NCI-H1105 treated with DMSO at 0.1 percent for 48 hours (cell line): ENCODE results near the gene PDE9A.
"Not testable (repeated sequence)": the region's sequence is repeated elsewhere in the genome, so short reads cannot be mapped to it uniquely, and the experiment has no call there.

Source experiments
- DNase-seq: peaks from one replicate; lab custom pipeline; 2025; lab: John Stamatoyannopoulos, UW

Gene PDE9A

GRCh38 chr21:42708107-42708506 lies 54.7 kb downstream of the PDE9A start:
- DNase-seq: no peak

DNA sequence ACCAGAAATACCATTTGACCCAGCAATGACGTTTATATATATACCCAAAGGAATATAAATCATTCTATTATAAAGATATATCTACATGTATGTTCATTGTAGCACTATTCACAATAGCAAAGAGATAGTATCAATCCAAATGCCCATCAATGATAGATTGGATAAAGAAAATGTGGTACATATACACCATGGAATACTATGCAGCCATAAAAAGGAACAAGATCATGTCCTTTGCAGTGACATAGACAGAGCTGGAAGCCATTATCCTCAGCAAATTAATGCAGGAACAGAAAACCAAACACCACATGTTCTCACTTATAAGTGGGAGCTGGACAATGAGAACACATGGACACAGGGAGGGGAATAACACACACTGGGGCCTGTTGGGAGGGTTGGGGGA lies 55.5 kb downstream of the PDE9A start:
- not testable (repeated sequence) for DNase-seq

DNA sequence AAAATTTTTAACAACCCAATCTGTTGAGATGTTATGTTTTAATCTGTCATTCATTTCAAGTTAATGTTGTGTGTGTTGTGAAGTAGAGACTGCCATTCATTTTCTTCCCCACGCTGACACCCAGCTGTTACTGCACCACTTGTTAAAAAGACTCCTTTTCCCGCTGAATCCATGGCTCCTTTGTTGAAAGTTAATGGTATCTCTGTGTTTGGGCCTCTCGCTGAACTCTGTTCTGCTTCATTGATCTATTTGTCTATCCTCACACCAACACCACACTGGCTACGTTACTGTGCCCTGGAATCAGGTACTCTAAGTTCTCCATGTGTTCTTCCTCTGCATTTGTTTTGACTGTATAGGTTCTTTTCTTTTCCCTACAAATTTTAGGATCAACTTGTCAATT lies 58.2 kb downstream of the PDE9A start:
- DNase-seq: no peak

DNA sequence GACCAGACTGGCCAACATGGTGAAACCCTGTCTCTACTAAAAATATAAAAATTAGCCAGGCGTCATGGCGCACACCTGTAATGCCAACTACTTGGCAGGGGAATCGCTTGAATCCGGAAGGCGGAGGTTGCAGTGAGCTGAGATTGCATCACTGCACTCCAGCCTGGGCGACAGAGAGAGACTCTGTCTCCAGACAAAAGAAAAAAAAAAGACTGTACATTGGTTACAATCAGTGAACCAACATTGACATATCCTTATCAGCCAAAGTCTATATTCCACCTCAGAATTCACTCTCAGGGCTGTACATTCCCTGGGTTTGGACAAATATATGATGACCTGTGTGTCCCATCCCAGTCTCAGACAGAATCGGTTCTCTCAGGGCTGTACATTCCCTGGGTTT lies 62.0 kb downstream of the PDE9A start:
- not testable (repeated sequence) for DNase-seq

GRCh38 chr21:42716074-42716473 lies 62.7 kb downstream of the PDE9A start:
- DNase-seq: no peak

DNA sequence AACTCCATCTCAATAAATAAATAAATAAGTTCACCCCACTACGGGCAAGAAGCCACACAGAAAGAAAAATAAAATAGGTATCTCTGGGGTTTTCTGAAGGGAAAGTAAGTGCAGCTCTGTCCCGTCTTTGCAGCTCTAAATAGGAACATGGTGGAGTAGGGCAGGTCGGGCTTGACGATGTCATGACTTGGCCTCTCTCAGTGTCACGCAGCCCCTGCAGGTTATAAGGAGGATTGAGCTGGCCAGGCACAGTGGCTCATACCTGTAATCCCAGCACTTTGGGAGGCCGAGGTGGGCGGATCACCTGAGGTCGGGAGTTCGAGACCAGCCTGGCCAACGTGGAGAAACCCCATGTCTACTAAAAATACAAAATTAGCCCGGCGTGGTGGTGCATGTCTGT lies 67.1 kb downstream of the PDE9A start:
- DNase-seq: not testable (repeated sequence)

DNA sequence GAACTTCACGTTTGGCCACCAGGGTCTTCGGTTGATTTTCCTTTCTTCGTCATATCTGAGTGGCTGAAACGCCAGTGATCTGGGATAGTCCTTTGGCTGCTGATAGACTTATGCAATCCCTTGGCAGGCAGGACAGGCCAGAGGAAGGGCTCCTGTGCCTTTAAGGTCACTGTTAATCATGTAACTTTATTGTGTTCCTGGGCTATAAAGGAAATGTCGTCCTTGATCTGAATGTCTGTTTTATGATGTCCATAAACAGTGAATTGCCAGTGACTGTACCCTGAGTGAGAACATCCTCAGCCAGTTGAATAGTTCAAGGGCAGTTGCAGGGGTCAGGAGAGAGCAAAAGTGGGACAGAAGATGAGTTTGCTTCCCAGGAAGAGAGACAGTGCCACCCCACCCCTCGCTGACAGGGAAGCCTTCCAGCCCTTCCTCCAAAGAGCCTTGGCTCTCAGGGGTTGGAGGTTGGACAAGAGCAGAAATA lies 68.0 kb downstream of the PDE9A start:
- no peak for DNase-seq

DNA sequence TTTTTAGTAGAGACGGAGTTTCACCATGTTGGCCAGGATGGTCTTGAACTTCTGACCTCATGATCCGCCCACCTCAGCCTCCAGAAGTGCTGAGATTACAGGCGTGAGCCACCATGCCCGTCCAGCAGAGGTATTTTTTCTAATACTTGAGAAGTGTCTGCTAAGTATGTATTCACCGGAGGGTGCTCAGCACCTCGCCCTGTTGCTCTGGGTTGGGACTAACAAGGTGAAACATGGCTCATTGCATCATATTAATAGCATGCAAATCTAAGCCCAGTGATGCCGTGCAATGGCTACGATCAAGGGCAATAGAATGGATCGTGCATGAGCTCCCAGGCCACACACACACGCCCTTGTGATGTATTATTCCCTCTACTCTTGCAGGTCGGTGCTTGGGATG lies 68.7 kb downstream of the PDE9A start:
- no peak for DNase-seq

GRCh38 chr21:42722808-42723473 lies 69.5 kb downstream of the PDE9A start:
- DNase-seq: no peak

- DNase-seq: no peak
These were observed 71.0 kb downstream of the PDE9A start for GRCh38 chr21:42724226-42724920.

GRCh38 chr21:42725416-42725930 lies 72.1 kb downstream of the PDE9A start:
- DNase-seq: no peak

GRCh38 chr21:42731264-42732032 lies 78.0 kb downstream of the PDE9A start:
- DNase-seq: no peak

DNA sequence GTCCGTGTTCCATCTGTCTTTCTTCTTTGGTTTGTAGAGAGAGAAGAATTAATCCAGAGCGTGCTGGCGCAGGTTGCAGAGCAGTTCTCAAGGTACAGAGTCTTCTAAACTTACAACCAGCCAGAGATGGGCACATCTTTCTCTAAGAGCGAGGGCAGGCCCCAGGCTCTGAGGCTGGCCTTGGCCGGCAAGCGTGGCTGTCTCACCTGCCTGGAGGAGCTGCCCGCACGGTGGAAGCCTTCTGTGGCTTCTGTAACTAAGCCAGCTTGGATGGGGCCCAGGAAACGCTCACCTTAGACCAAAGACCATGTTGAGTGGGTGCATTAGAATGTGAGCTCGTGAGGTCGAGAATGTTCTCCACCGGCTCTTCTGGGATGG lies 78.6 kb downstream of the PDE9A start:
- no peak for DNase-seq

DNA sequence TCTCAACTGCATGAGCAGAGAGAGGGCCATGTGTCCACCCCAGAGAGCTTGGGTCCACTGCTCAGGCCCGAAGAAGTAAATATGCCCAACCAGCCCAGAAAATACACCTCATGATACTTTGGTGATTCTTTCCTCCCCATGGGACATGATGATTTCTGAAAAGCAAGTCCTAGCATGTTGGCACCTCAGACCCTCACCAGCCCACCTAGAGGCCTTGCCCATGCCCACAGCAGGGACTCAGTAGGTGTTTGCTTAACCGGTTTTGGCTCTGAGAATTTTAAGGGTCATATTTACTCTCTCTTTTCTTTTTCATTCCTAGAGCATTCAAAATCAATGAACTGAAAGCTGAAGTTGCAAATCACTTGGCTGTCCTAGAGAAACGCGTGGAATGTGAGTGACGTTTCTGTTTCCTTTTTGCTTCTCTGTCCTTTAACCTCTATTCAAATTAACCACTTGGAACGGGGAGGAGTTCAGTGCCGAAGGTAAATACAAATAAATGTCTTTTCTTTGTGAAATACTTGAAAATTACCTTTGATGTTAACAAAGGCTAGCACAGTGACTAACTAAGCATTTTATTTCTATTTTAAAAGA lies 79.7 kb downstream of the PDE9A start:
- DNase-seq: no peak

- DNase-seq: no peak
These were observed 80.5 kb downstream of the PDE9A start for GRCh38 chr21:42733874-42734273.

DNA sequence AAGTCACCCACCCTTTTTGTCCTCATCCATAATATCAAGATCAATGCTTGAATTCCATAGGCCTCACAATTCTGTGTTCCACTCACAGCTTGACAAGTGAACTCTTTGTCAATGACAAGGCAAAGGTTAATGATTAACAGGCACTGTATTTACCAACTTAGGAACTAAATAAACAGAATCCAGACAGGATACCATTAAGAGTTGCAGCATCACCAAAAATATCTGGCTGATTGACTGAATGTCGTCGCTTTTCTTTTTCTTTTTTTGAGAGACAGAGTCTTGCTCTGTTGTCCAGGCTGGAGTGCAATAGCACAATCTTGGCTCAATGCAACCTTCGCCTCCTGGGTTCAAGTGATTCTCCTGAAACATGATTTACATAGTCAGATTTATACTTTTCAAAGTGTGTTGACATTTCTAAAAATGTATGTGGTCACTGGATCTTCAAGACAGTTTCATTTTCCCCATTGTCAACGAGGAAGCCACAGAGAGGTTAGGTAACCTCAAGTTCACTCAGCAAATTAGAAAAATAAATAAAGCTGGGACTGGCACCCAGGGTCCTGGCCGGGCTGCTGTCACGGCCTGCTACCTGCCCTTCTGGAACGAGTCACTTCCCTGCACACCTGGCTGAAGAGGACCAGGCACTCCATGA lies 81.0 kb downstream of the PDE9A start:
- DNase-seq: no peak

DNA sequence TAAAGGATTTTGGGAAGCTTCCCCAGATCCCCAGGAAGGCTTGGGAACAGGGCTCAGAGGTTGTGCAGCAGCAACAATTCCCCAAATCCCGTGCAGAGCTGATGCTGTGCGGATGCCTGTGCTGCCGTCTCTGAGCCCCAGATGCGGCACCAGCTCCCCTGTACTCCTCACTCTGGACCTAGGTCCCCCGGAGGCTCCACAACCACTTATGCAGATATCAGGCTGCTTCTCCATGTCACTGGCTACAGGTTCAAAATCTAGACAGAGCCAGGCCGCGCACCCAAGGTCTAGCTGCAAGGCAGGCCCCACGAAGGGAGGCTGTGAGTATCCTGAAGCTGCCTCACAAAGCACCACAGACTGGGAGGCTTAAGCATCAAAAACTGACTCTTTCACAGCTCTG lies 81.6 kb downstream of the PDE9A start:
- DNase-seq: no peak

DNA sequence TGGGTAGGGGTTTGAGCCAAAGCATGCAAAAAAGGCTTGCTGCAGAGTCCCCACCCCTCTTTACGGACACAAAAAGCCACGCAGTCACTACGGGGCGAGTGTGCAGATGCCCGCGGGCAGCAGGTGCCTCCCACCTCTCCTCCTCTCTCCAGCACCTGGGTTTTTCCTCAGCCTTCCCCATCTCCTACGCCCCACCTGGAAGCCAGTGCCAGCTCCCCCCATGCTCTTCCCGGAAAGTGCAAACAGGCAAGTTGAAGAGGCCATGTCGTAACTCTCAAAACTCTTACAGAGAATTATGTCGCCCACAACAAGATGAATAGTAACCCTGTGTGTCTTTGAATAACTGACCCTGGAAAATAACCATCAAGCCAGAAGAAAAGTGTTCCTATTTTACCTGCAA lies 82.5 kb downstream of the PDE9A start:
- no peak for DNase-seq

DNA sequence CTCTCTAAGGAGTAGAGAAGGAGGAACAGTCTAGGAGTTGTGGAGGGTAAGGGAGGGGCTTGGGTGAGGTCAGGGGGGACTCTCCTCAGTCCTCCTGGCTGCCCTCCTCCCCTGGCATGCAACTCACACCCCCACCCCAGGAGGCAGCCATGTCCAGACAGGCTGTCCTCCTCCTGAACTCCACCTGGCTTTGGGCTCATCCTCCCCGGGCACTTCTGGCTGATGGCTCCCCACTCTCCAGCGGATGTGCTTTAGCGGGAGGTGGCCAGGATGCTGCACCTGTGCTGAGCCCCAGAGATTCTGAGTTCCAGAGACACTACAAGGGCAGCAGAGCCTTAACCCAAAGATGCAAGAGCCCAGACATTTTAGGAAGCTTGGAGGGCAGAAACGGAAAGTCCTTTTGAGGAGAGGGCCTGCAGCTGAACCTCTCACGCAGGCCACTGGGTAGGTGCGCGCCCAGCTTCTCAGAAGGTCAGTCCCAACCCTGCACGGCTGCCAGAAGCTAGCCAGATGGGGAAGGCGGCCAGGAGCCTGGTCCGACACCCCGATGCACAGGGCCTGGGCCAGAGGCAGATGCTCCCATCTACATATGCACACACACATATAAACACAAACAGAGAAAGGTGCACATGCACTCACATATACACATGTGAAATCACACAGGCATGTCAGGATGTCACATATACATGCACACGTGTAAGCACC lies 83.4 kb downstream of the PDE9A start:
- DNase-seq: no peak

GRCh38 chr21:42737951-42738590 lies 84.7 kb downstream of the PDE9A start:
- DNase-seq: no peak
